NB4 (cell line): ENCODE measurements around the gene FOXJ3.

Source experiments
- CTCF ChIP-seq: IDR thresholded peaks from one replicate; pipeline ENCODE4 v1.5.1; 2012; ENCODE audit warnings: low read depth, low read length
- POLR2A ChIP-seq: IDR thresholded peaks from 2 replicates; pipeline ENCODE4 v1.6.1; 2011; ENCODE audit warnings: mild to moderate bottlenecking; ENCODE audit not compliant: insufficient read length; ENCODE audit errors: extremely low read depth

GRCh38 chr1:42127767-42128166 is 207.3 kb downstream of the FOXJ3 start:
- TF ChIP-seq POLR2A: no peak
- no peak for TF ChIP-seq CTCF
